ENCODE results near the gene UBE3C. TPM values are rescaled to one million over a fixed set of nuclear protein-coding genes. Genes with fewer than 3 reads are reported as not detected.
"Not testable (repeated sequence)": the region's sequence is repeated elsewhere in the genome, so short reads cannot be mapped to it uniquely, and the experiment has no call there.

UBE3C gene
- total and polyA plus RNA-seq, 7 experiments from 2014 or later, result 21.3 to 64.6 (median 53.9) TPM

DNA sequence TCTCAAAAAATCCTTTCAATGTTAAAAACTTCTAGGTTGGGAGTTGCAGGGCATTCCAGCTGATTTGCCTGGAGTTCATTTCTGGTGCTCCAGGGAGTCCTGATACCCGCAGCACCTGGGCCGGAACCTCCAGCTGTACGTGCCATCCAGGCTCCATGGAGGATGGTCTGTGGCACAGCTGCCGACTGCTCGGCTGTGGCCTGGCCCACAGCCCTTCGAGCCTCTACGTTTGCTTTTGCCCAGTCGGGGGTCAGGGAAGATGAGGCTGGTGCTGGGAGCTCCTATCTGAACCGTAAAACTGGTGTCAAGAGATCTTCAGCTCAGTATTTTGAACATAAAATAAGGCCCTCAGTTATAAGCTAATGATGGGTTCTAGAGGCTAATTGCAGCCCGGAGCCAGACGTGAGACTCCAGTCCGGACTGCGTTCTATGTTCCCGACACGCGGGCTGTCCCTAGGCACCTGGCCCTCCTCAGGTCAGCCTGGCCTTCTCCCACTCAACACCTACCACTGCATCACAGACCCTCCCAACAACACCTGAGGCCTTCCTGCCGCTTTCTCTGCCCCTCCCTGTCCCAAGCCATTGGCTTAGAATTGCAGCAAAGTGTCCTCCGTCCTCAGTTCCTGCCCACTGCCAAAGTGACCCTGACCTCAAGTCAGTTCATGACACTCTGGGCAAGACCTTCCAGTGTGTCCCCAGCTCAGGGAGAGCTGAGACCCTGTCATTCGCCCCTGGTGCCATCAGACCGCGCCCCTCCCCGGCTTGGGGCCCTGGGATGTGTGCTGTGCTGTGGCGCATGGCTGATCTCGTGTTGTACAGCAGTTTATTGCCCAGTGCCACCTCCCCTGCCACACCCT, 133.9 kb downstream of the UBE3C start:
- no peak for DNase-seq
- H3K4me1 Mint-ChIP-seq, result peaks cover 0 to 19% (median 12%) of the 10 kb centered on the region in 7 donors
- H3K27me3 Mint-ChIP-seq, result no peaks in the 10 kb centered on the region
- POLR2A ChIA-PET, result no interaction called here
- H3K9me3 Mint-ChIP-seq, result no peaks in the 10 kb centered on the region
- peaks cover 6 to 14% of the 10 kb centered on the region in 2 donors for H3K4me1 ChIP-seq (ENCODE audit: control insufficient read depth in 2 of 2, insufficient read depth in 2 of 2, low read length in 2 of 2)
- no peak overlapping the region for H3K4me3 ChIP-seq (ENCODE audit: low read length)
- H3K9me3 ChIP-seq (ENCODE audit: control insufficient read depth in 2 of 3, low read length in 3 of 3), result no peaks in the 10 kb centered on the region
- intact Hi-C loops (cut with micrococcal nuclease), result loop anchor here (1.0 to 2.0 kb wide), 6 partner anchors 30 to 1475 kb away; partner anchors contain the start of gene NOM1 (in 1 of the 2)
- peaks cover 4 to 16% (median 8%) of the 10 kb centered on the region in 5 donors for H3K36me3 Mint-ChIP-seq
- no peak overlapping the region for H3K4me3 Mint-ChIP-seq
- ATAC-seq, result no peak
- CTCF ChIA-PET, result interaction anchor here (1.2 to 1.5 kb wide), 3 partner anchors 13 to 20 kb away, joined by 3 to 6 read pairs (median 3); no protein-coding TSS in a partner anchor
- peaks cover 0 to 32% (median 0%) of the 10 kb centered on the region in 3 experiments for H3K36me3 ChIP-seq (ENCODE audit: control insufficient read depth in 2 of 3, insufficient read depth in 3 of 3, low read length in 3 of 3)
- H3K27ac ChIP-seq (ENCODE audit: low read depth, low read length), result no peak overlapping the region
- no peaks in the 10 kb centered on the region for H3K27me3 ChIP-seq (ENCODE audit: control insufficient read depth in 2 of 2, insufficient read depth in 2 of 2, low read length in 2 of 2)
- peak overlapping the region in 8 of 9 donors; percentile 19 to 81 (median 66) for H3K27ac Mint-ChIP-seq

DNA sequence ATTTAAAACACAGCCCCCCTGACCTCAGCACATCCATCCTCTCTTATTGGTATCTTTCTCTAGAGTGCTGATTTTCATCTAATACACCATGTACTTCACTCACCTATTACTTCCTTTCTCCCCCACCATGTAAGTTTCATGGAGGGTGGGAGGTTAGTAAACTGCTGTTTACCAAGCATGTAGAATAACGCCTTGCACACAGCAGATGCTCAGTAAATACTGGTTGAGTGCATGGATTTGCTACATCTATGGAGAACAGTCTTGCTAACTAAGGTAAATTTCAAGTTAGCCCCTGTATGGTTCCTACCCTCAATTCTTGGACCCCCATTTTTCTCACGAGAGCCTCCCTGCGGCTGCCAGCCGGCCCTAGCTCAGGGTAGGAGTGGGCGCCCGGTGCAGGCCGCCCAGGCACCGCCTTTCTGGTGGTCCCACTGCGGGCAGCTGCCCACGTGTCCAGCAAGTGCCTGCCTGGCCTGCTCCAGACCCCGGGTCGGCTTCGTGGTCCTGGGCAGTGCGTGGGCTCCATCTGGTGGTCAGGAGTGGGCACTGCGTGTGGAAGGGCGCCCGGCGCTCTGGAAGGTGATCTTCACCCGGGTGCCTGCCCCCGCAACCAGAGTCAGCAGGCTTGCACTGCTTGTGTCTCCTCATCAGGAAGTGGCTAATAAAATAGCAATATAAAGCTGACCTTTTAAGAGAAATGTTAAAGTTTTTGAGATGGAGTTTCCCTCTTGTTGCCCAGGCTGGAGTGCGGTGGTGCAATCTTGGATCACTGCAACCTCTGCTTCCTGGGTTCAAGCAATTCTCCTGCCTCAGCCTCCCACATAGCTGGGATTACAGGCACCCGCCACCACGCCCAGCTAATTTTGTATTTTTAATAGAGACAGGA, 134.7 kb downstream of the UBE3C start:
- ATAC-seq (peak; percentile 84), DNase-seq (peak; percentile 17 to 66 (median 50))
- H3K27ac Mint-ChIP-seq, result peak overlapping the region in 5 of 9 donors; percentile 16 to 81 (median 69)
- H3K36me3 ChIP-seq (ENCODE audit: control insufficient read depth in 2 of 3, insufficient read depth in 3 of 3, low read length in 3 of 3), result peaks cover 0 to 23% (median 0%) of the 10 kb centered on the region in 3 experiments
- peaks cover 6 to 14% of the 10 kb centered on the region in 2 donors for H3K4me1 ChIP-seq (ENCODE audit: control insufficient read depth in 2 of 2, insufficient read depth in 2 of 2, low read length in 2 of 2)
- no peaks in the 10 kb centered on the region for H3K9me3 Mint-ChIP-seq
- peaks cover 0 to 25% (median 13%) of the 10 kb centered on the region in 7 donors for H3K4me1 Mint-ChIP-seq
- H3K36me3 Mint-ChIP-seq, result peaks cover 0 to 7% (median 4%) of the 10 kb centered on the region in 5 donors
- H3K27me3 Mint-ChIP-seq, result peaks cover 0 to 4% (median 0%) of the 10 kb centered on the region in 5 donors
- peak overlapping the region in 1 of 10 donors; percentile 25 for H3K4me3 Mint-ChIP-seq
- no peaks in the 10 kb centered on the region for H3K27me3 ChIP-seq (ENCODE audit: control insufficient read depth in 2 of 2, insufficient read depth in 2 of 2, low read length in 2 of 2)
- no peak overlapping the region for H3K4me3 ChIP-seq (ENCODE audit: low read length)
- ChIA-PET CTCF (interaction anchor here (0.5 to 1.5 kb wide), 5 partner anchors 12 to 100 kb away, joined by 3 to 6 read pairs (median 3); no protein-coding TSS in a partner anchor), POLR2A (no interaction called here)
- no peaks in the 10 kb centered on the region for H3K9me3 ChIP-seq (ENCODE audit: control insufficient read depth in 2 of 3, low read length in 3 of 3)
- intact Hi-C loops (cut with micrococcal nuclease), result loop anchor here (1.0 to 2.0 kb wide), 6 partner anchors 29 to 1476 kb away; partner anchors contain the start of gene NOM1 (in 1 of the 2)
- H3K27ac ChIP-seq (ENCODE audit: low read depth, low read length), result no peak overlapping the region

DNA sequence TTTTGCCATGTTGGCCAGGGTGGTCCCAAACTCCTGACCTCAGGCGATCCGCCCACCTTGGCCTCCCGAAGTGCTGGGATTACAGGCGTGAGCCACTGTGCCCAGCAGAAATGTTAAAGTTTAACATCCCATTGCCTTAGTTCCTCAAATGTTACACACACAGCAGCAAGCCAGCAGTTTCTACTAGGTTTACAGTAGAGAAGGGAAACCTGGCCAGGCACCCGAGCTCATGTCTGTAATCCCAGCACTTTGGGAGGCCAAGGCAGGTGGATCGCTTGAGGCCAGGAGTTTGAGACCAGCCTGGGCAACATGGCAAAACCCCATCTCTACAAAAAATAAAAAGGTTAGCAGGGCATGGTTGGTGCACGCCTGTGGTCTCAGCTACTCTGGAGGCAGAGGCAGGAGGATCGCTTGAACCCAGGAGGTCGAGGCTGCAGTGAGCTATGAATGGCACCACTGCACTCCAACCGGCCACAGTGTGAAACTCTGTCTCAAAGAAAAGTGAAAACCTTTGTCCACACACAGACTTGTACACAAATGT, 135.4 kb downstream of the UBE3C start:
- H3K4me3 ChIP-seq (ENCODE audit: low read length); H3K9me3 Mint-ChIP-seq; H3K9me3 ChIP-seq (ENCODE audit: control insufficient read depth in 2 of 3, low read length in 3 of 3); H3K27me3 ChIP-seq (ENCODE audit: control insufficient read depth in 2 of 2, insufficient read depth in 2 of 2, low read length in 2 of 2); H3K36me3 Mint-ChIP-seq; H3K27ac Mint-ChIP-seq; DNase-seq; intact Hi-C loops (cut with micrococcal nuclease); H3K27ac ChIP-seq (ENCODE audit: low read depth, low read length); H3K4me3 Mint-ChIP-seq; H3K27me3 Mint-ChIP-seq; ATAC-seq: not testable (repeated sequence)
- Histone ChIP-seq H3K4me1 (ENCODE audit: control insufficient read depth in 2 of 2, insufficient read depth in 2 of 2, low read length in 2 of 2) (peaks cover 6 to 14% of the 10 kb centered on the region in 2 donors), H3K36me3 (ENCODE audit: control insufficient read depth in 2 of 3, insufficient read depth in 3 of 3, low read length in 3 of 3) (peaks cover 0 to 18% (median 0%) of the 10 kb centered on the region in 3 experiments)
- POLR2A ChIA-PET, result interaction anchor here (0.5 kb wide), 1 partner anchor 22 kb away, joined by 9 read pairs; no protein-coding TSS in a partner anchor
- peaks cover 0 to 26% (median 13%) of the 10 kb centered on the region in 7 donors for H3K4me1 Mint-ChIP-seq
- CTCF ChIA-PET, result interaction anchor here (0.5 to 1.5 kb wide), 6 partner anchors 11 to 99 kb away, joined by 3 to 6 read pairs (median 4); no protein-coding TSS in a partner anchor

DNA sequence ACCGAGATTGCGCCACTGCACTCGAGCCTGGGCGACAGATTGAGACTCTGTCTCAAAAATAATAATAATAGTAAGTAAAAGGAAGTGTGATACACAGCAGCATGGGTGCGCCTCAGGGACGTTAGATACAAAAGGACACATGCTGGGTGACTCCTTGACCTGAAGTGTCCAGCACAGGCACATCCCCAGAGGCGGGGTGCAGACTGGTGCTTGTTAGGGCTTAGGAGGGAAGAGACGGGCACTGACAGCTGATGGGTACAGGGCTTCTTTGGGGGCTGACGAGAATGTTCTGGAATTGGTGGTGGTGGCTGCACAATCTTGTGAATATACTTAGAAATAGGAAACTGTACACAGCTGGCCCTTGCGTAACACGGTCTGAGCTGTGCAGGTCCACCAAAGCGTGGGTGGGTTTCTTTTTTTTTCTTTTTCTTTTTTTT, 136.3 kb downstream of the UBE3C start:
- ChIA-PET POLR2A (no interaction called here), CTCF (interaction anchor here (0.6 kb wide), 1 partner anchor 59 kb away, joined by 5 read pairs; no protein-coding TSS in a partner anchor)
- no peak overlapping the region for H3K4me3 ChIP-seq (ENCODE audit: low read length)
- H3K4me1 Mint-ChIP-seq, result peaks cover 0 to 26% (median 12%) of the 10 kb centered on the region in 7 donors
- peak overlapping the region in 4 of 9 donors; percentile 32 to 81 (median 52) for H3K27ac Mint-ChIP-seq
- H3K9me3 Mint-ChIP-seq, result no peaks in the 10 kb centered on the region
- peaks cover 0 to 3% (median 0%) of the 10 kb centered on the region in 5 donors for H3K36me3 Mint-ChIP-seq
- peaks cover 4% of the 10 kb centered on the region in 2 donors for H3K27me3 ChIP-seq (ENCODE audit: control insufficient read depth in 2 of 2, insufficient read depth in 2 of 2, low read length in 2 of 2)
- H3K27ac ChIP-seq (ENCODE audit: low read depth, low read length), result no peak overlapping the region
- H3K36me3 ChIP-seq (ENCODE audit: control insufficient read depth in 2 of 3, insufficient read depth in 3 of 3, low read length in 3 of 3), result peaks cover 0 to 10% (median 0%) of the 10 kb centered on the region in 3 experiments
- peaks cover 0 to 5% (median under 1%) of the 10 kb centered on the region in 5 donors for H3K27me3 Mint-ChIP-seq
- peaks cover 6 to 11% of the 10 kb centered on the region in 2 donors for H3K4me1 ChIP-seq (ENCODE audit: control insufficient read depth in 2 of 2, insufficient read depth in 2 of 2, low read length in 2 of 2)
- ATAC-seq, result peak; percentile 26
- no peaks in the 10 kb centered on the region for H3K9me3 ChIP-seq (ENCODE audit: control insufficient read depth in 2 of 3, low read length in 3 of 3)
- DNase-seq, result no peak
- no peak overlapping the region for H3K4me3 Mint-ChIP-seq
- intact Hi-C loops (cut with micrococcal nuclease), result no loop called here

DNA sequence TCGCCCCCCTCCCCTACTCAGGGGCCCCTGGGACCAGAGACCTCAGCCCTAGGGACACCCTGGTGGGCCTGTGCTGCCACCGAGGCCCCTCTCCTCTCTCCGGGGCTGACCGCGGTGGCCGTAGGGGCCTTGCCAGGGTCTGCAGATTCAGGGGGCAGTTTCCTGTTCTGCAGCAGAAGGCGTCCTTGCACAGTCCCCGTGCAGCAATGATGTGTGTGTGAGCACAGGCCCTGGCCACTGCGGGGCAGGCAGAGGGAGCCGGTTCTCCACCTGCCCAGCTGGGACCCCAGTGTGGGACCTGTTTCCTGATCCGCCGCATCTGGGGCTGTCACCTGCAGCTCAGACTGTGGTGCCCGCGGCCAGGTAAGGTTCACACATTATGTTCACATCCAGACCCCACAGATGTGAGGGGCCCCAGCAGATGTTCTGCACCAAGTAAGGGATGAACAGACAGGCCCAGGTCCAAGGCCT, 137.4 kb downstream of the UBE3C start:
- Histone ChIP-seq H3K4me1 (ENCODE audit: control insufficient read depth in 2 of 2, insufficient read depth in 2 of 2, low read length in 2 of 2) (peaks cover 6 to 11% of the 10 kb centered on the region in 2 donors), H3K27me3 (ENCODE audit: control insufficient read depth in 2 of 2, insufficient read depth in 2 of 2, low read length in 2 of 2) (peaks cover 4 to 6% of the 10 kb centered on the region in 2 donors), H3K4me3 (ENCODE audit: low read length) (no peak overlapping the region), H3K9me3 (ENCODE audit: control insufficient read depth in 2 of 3, low read length in 3 of 3) (no peaks in the 10 kb centered on the region), H3K27ac (ENCODE audit: low read depth, low read length) (no peak overlapping the region), H3K36me3 (ENCODE audit: control insufficient read depth in 2 of 3, insufficient read depth in 3 of 3, low read length in 3 of 3) (no peaks in the 10 kb centered on the region)
- H3K36me3 Mint-ChIP-seq, result no peaks in the 10 kb centered on the region
- no peaks in the 10 kb centered on the region for H3K9me3 Mint-ChIP-seq
- H3K27me3 Mint-ChIP-seq, result peaks cover 0 to 5% (median 5%) of the 10 kb centered on the region in 5 donors
- ATAC-seq (no peak), DNase-seq (no peak)
- no peak overlapping the region for H3K4me3 Mint-ChIP-seq
- CTCF ChIA-PET, result no interaction called here
- intact Hi-C loops (cut with micrococcal nuclease), result no loop called here
- peaks cover 0 to 26% (median 12%) of the 10 kb centered on the region in 7 donors for H3K4me1 Mint-ChIP-seq
- POLR2A ChIA-PET, result no interaction called here
- peak overlapping the region in 1 of 9 donors; percentile 74 for H3K27ac Mint-ChIP-seq
